Panc1 (cell line): ENCODE measurements around the gene AP5B1. TPM values are rescaled to one million over a fixed set of nuclear protein-coding genes. Genes with fewer than 3 reads are reported as not detected.

ENCODE experiments used
- ATAC-seq: fragments of 200-7000 bp; cut with Tn5 transposase; 2 replicates; pipeline ENCODE4 v1.9.1; 2020; ENCODE audit warnings: mild to moderate bottlenecking, moderate library complexity
- BruUV-seq: library from RNA; stranded (reverse); fragments of 400-500 nt; replicated peaks from 2 replicates; lab custom pipeline; 2021; lab: Mats Ljungman, UMichigan
- CTCF ChIA-PET: fragments of 300-600 bp; sonication (Branson Sonifier 250); formaldehyde crosslinking; loops from one replicate; lab custom pipeline; 2022; ENCODE audit warnings: antibody characterized with exemption; lab: Charles Lee
- POLR2A ChIA-PET: fragments of 300-600 bp; sonication (Branson Sonifier 250); formaldehyde crosslinking; loops from one replicate; lab custom pipeline; 2022; ENCODE audit warnings: antibody characterized with exemption; lab: Charles Lee
- DNase-seq: peaks from one replicate; pipeline ENCODE4 v3.0.0-alpha.2; 2010; ENCODE audit warnings: low read depth, low spot score
- H3K27ac ChIP-seq: 2 replicates; pipeline ENCODE4 v1.5.1; 2011; ENCODE audit warnings: mild to moderate bottlenecking, low read length, inconsistent platforms
- H3K27me3 ChIP-seq: fragments of 200-500 bp; sonication (Bioruptor generic); 2 replicates; pipeline ENCODE4 v1.6.0; 2014; ENCODE audit warnings: low read length, inconsistent platforms; ENCODE audit not compliant: control insufficient read depth, insufficient read depth
- H3K36me3 ChIP-seq: fragments of 200-500 bp; sonication (Bioruptor generic); 2 replicates; pipeline ENCODE4 v1.5.1; 2014; ENCODE audit warnings: inconsistent platforms, mild to moderate bottlenecking, low read length, moderate library complexity; ENCODE audit not compliant: control insufficient read depth, insufficient read depth
- H3K4me1 ChIP-seq: 2 replicates; pipeline ENCODE4 v1.5.1; 2011; ENCODE audit warnings: inconsistent platforms, mild to moderate bottlenecking, low read length, moderate library complexity; ENCODE audit not compliant: control insufficient read depth, insufficient read depth
- H3K4me3 ChIP-seq, 2 experiments: 2 replicates each; pipeline ENCODE4 v1.5.1; 2011 to 2012; ENCODE audit warnings: low read depth in 2 of 2, low read length in 2 of 2, mild to moderate bottlenecking in 2 of 2, inconsistent platforms in 1 of 2, moderate library complexity in 1 of 2
- H3K9me3 ChIP-seq: fragments of 200-500 bp; sonication (Bioruptor generic); 2 replicates; pipeline ENCODE4 v1.5.1; 2014; ENCODE audit warnings: low read depth, mild to moderate bottlenecking, inconsistent platforms, low read length, moderate library complexity; ENCODE audit not compliant: control insufficient read depth, insufficient read depth
- POLR2AphosphoS5 ChIP-seq: IDR thresholded peaks from 2 replicates; pipeline ENCODE4 v1.6.1; 2012; ENCODE audit warnings: mild to moderate bottlenecking, low read depth, low read length, moderate library complexity
- REST ChIP-seq, 2 experiments: IDR thresholded peaks; 2 replicates each; pipeline ENCODE4 v1.6.1; 2011 to 2012; ENCODE audit warnings: low read depth in 2 of 2, control low read depth in 1 of 2, low read length in 1 of 2, mild to moderate bottlenecking in 1 of 2, moderate library complexity in 1 of 2; ENCODE audit not compliant: insufficient read depth in 1 of 2
- SIN3A ChIP-seq: IDR thresholded peaks from 2 replicates; pipeline ENCODE4 v1.6.1; 2012; ENCODE audit warnings: low read depth, mild to moderate bottlenecking, low read length, moderate library complexity, borderline replicate concordance; ENCODE audit not compliant: insufficient read depth
- TCF7L2 ChIP-seq: IDR thresholded peaks from 2 replicates; pipeline ENCODE4 v1.6.1; 2011; ENCODE audit warnings: mild to moderate bottlenecking, low read depth, low read length, inconsistent platforms
- in situ Hi-C: cut with HindIII; loops from 2 replicates; pipeline ENCODE4 v1.10.0; 2016; ENCODE audit warnings: low sequenced_read_pairs, low pct_unique_long_range_greater_than_20kb
- intact Hi-C: fragments of 100-400 bp; cut with micrococcal nuclease; formaldehyde crosslinking; loops from one replicate; pipeline ENCODE4 v1.10.0; 2022; ENCODE audit not compliant: unreplicated experiment
- total RNA-seq: library from RNA; stranded (reverse); gene quantifications from one replicate; pipeline ENCODE4 v1.2.1, GENCODE V29; 2021; ENCODE audit not compliant: unreplicated experiment
- TF ChIP-seq, protein P1 (sequence below): fragments of 450-650 bp; IDR thresholded peaks from 2 replicates; pipeline ENCODE4 v1.5.1; 2017; ENCODE audit warnings: mild to moderate bottlenecking

Gene AP5B1
- total RNA-seq, 1 experiment from 2014 or later: 35.0 TPM

DNA sequence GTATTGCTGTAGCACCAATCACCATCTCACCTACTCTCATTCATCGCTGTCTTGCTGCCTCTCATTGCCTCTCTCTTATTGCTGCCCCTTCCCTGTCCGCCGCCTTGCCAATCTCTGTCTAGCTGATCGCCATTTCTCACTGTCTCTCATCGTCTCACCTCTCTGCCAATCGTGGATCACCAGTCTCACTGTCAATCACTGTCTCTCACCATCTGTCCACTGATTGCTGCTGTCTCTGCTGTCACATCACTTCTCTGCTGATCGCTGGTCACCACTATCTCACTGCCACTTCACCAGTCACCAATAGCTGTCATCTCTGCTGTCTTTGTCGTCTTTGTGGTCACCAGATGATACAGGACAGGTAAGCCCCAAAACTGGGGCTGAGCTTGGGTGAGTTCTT lies 39.6 kb downstream of the AP5B1 start:
- intact Hi-C loops (no loop called here), in situ Hi-C loops (no loop called here)
- Histone ChIP-seq H3K9me3 (peaks cover 9% of the 10 kb centered on the region), H3K4me3 (no peak overlapping the region), H3K36me3 (no peaks in the 10 kb centered on the region), H3K27me3 (no peaks in the 10 kb centered on the region; the same call in 1 of the 2 replicates), H3K4me1 (0 out of 2 replicates have a peak, but pooled peaks cover 7% of the 10 kb centered on the region), H3K27ac (no peak overlapping the region)
- BruUV-seq: no TSS peak
- no peak for TF ChIP-seq REST (IDR thresholded peaks at IDR 0.05; ENCODE audit: insufficient read depth in 1 of 2, low read depth in 2 of 2, low read length in 1 of 2)
- ChIA-PET POLR2A (no interaction called here), CTCF (no interaction called here)
- DNase-seq (no peak), ATAC-seq (no peak)

GRCh38 chr11:65739022-65739421 lies 41.8 kb downstream of the AP5B1 start:
- no TSS peak for BruUV-seq

More at GRCh38 chr11:65739022-65739421, 41.8 kb downstream of the AP5B1 start:
- no peak overlapping the region for H3K27ac ChIP-seq
- H3K36me3 ChIP-seq: no peaks in the 10 kb centered on the region
- no peak for TF ChIP-seq REST (IDR thresholded peaks at IDR 0.05; ENCODE audit: insufficient read depth in 1 of 2, low read depth in 2 of 2, low read length in 1 of 2)
- no peak for TF ChIP-seq POLR2AphosphoS5
- TF ChIP-seq, protein P1, sequence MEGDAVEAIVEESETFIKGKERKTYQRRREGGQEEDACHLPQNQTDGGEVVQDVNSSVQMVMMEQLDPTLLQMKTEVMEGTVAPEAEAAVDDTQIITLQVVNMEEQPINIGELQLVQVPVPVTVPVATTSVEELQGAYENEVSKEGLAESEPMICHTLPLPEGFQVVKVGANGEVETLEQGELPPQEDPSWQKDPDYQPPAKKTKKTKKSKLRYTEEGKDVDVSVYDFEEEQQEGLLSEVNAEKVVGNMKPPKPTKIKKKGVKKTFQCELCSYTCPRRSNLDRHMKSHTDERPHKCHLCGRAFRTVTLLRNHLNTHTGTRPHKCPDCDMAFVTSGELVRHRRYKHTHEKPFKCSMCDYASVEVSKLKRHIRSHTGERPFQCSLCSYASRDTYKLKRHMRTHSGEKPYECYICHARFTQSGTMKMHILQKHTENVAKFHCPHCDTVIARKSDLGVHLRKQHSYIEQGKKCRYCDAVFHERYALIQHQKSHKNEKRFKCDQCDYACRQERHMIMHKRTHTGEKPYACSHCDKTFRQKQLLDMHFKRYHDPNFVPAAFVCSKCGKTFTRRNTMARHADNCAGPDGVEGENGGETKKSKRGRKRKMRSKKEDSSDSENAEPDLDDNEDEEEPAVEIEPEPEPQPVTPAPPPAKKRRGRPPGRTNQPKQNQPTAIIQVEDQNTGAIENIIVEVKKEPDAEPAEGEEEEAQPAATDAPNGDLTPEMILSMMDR: no peak
- TF ChIP-seq SIN3A: no peak
- TF ChIP-seq TCF7L2: no peak
- H3K4me1 ChIP-seq: 0 out of 2 replicates have a peak, but pooled peaks cover 7% of the 10 kb centered on the region
- in situ Hi-C loops: no loop called here
- ChIA-PET CTCF (no interaction called here), POLR2A (no interaction called here)
- intact Hi-C loops: no loop called here
- peaks cover 9% of the 10 kb centered on the region for H3K9me3 ChIP-seq
- no peak for DNase-seq
- ATAC-seq: no peak
- H3K4me3 ChIP-seq: no peak overlapping the region
- no peaks in the 10 kb centered on the region for H3K27me3 ChIP-seq
